Astrocyte of the hippocampus (primary cell): ENCODE data around the gene HNRNPCL2.
"Not testable (repeated sequence)": the region's sequence is repeated elsewhere in the genome, so short reads cannot be mapped to it uniquely, and the experiment has no call there.

Source experiments
- DNase-seq: peaks from one replicate; pipeline ENCODE4 v3.0.0; 2011; ENCODE audit warnings: low read depth, low spot score

Gene HNRNPCL2

GRCh38 chr1:13116754-13117153 is at the start of gene HNRNPCL2:
TSS of gene HNRNPCL2 (minus strand) at chr1:13116854. CDS start at chr1:13116400, 454 bp downstream.
- DNase-seq = not testable (repeated sequence)

GRCh38 chr1:13165531-13165930 is 48.9 kb upstream of the HNRNPCL2 start, which contains the start of gene HNRNPCL4:
TSS of gene HNRNPCL4 (minus strand) at chr1:13165631. CDS start at chr1:13165467, 164 bp downstream.
- DNase-seq = not testable (repeated sequence)

GRCh38 chr1:13155909-13156308 is 39.3 kb upstream of the HNRNPCL2 start, which contains the start of gene PRAMEF26:
TSS of gene PRAMEF26 (minus strand) at chr1:13156009. CDS start at chr1:13153095, 2,914 bp downstream.
- DNase-seq = not testable (repeated sequence)

GRCh38 chr1:13070474-13070873 is 46.2 kb downstream of the HNRNPCL2 start, which contains the start of gene PRAMEF25:
TSS of gene PRAMEF25 (plus strand) at chr1:13070774. CDS start at chr1:13073694, 2,920 bp downstream.
- DNase-seq = not testable (repeated sequence)
